H1 (cell line): ENCODE measurements around the gene GNAI1.

Experiments
- CEBPB ChIP-seq: IDR thresholded peaks from 2 replicates; pipeline ENCODE4 v1.6.1; 2012; ENCODE audit warnings: low read depth, low read length
- CTCF ChIP-seq, 3 experiments: IDR thresholded peaks; 1 replicate in 2 of 3; 2 replicates in 1 of 3; pipeline versions ENCODE4 v1.5.1 to v1.6.1; 2011; ENCODE audit warnings: low read length in 3 of 3, mild to moderate bottlenecking in 3 of 3, inconsistent platforms in 2 of 3, low read depth in 1 of 3, moderate library complexity in 1 of 3; ENCODE audit not compliant: insufficient read depth in 1 of 3; ENCODE audit errors: control extremely low read depth in 1 of 3
- EP300 ChIP-seq, 2 experiments: IDR thresholded peaks; 1 replicate in 1 of 2; 2 replicates in 1 of 2; pipeline ENCODE4 v1.6.1; 2011 to 2012; ENCODE audit warnings: low read depth in 2 of 2, low read length in 2 of 2, mild to moderate bottlenecking in 2 of 2, borderline replicate concordance in 1 of 2, inconsistent platforms in 1 of 2, moderate library complexity in 1 of 2
- POLR2A ChIP-seq, 2 experiments: IDR thresholded peaks; 1 replicate in 1 of 2; 2 replicates in 1 of 2; pipeline ENCODE4 v1.6.1; 2011; ENCODE audit warnings: low read depth in 2 of 2, low read length in 2 of 2, mild to moderate bottlenecking in 2 of 2; ENCODE audit errors: control extremely low read depth in 1 of 2
- POLR2AphosphoS5 ChIP-seq: IDR thresholded peaks from 2 replicates; pipeline ENCODE4 v1.6.1; 2011; ENCODE audit warnings: low read depth, low read length
- SAP30 ChIP-seq: fragments of 300-600 bp; sonication (generic); IDR thresholded peaks from 2 replicates; pipeline ENCODE4 v1.7.1; 2012; ENCODE audit warnings: low read length, moderate library complexity, mild to moderate bottlenecking, inconsistent platforms; ENCODE audit not compliant: insufficient read depth, insufficient replicate concordance
- USF2 ChIP-seq: IDR thresholded peaks from 2 replicates; pipeline ENCODE4 v1.6.1; 2011; ENCODE audit warnings: low read length, improper control_type of control experiment

- TF ChIP-seq POLR2AphosphoS5, result no peak
- no peak for TF ChIP-seq CTCF (IDR thresholded peaks at IDR 0.05; ENCODE audit: control extremely low read depth in 1 of 3, insufficient read depth in 1 of 3, low read depth in 1 of 3, low read length in 3 of 3)
- no peak for TF ChIP-seq EP300 (IDR thresholded peaks at IDR 0.05; ENCODE audit: borderline replicate concordance in 1 of 2, low read depth in 2 of 2, low read length in 2 of 2)
- TF ChIP-seq POLR2A (IDR thresholded peaks at IDR 0.05; ENCODE audit: control extremely low read depth in 1 of 2, low read depth in 2 of 2, low read length in 2 of 2), result no peak
- no peak for TF ChIP-seq CEBPB
- TF ChIP-seq USF2, result no peak
- no peak for TF ChIP-seq SAP30
These were observed 90.7 kb downstream of the GNAI1 start for GRCh38 chr7:80225361-80225760.
